Measurements from ENCODE around the gene ERG28.
"Not testable (repeated sequence)": the region's sequence is repeated elsewhere in the genome, so short reads cannot be mapped to it uniquely, and the experiment has no call there.

ERG28 gene

GRCh38 chr14:75660630-75661498 is at the start of gene ERG28, which contains the start of gene TTLL5:
Gene ERG28 (minus strand): TSS chr14:75660876. CDS start chr14:75657502, 3,374 bp downstream.
Gene TTLL5 (plus strand): TSS chr14:75661246. CDS start chr14:75663150, 1,904 bp downstream.
- peak; percentile 99 for DNase-seq

- DNase-seq: peak; percentile 62
Measured at GRCh38 chr14:75709207-75709812, 48.6 kb upstream of the ERG28 start.

- no peak for DNase-seq
Measured at GRCh38 chr14:75705014-75705413, 44.3 kb upstream of the ERG28 start.

GRCh38 chr14:75703467-75703866 is 42.8 kb upstream of the ERG28 start:
- no peak for DNase-seq

- no peak for DNase-seq
Measured at GRCh38 chr14:75702616-75703261, 42.1 kb upstream of the ERG28 start.

- no peak for DNase-seq
Measured at GRCh38 chr14:75702122-75702521, 41.4 kb upstream of the ERG28 start.

GRCh38 chr14:75700295-75700694 is 39.6 kb upstream of the ERG28 start:
- no peak for DNase-seq

- DNase-seq: no peak
Measured at GRCh38 chr14:75699331-75699730, 38.7 kb upstream of the ERG28 start.

- DNase-seq: no peak
Measured at GRCh38 chr14:75697918-75698317, 37.2 kb upstream of the ERG28 start.

GRCh38 chr14:75697386-75697785 is 36.7 kb upstream of the ERG28 start:
- no peak for DNase-seq

GRCh38 chr14:75695025-75695424 is 34.3 kb upstream of the ERG28 start:
- DNase-seq: not testable (repeated sequence)

- no peak for DNase-seq
Measured at GRCh38 chr14:75690010-75690409, 29.3 kb upstream of the ERG28 start.

- no peak for DNase-seq
Measured at GRCh38 chr14:75689012-75689411, 28.3 kb upstream of the ERG28 start.

- DNase-seq: no peak
Measured at GRCh38 chr14:75685910-75686309, 25.2 kb upstream of the ERG28 start.

- no peak for DNase-seq
Measured at GRCh38 chr14:75675265-75675960, 14.7 kb upstream of the ERG28 start.

GRCh38 chr14:75673345-75674035 is 12.8 kb upstream of the ERG28 start:
- DNase-seq: no peak

- DNase-seq: no peak
Measured at GRCh38 chr14:75672605-75673192, 12.0 kb upstream of the ERG28 start.

GRCh38 chr14:75667099-75667765 is 6.6 kb upstream of the ERG28 start:
- DNase-seq: no peak

GRCh38 chr14:75662966-75663365 is 2.3 kb upstream of the ERG28 start:
- no peak for DNase-seq

GRCh38 chr14:75661499-75661814 is 781 bp upstream of the ERG28 start:
- peak; percentile 52 for DNase-seq

- no peak for DNase-seq
Measured at GRCh38 chr14:75660238-75660629, 442 bp downstream of the ERG28 start.

- no peak for DNase-seq
Measured at GRCh38 chr14:75658957-75659356, 1.7 kb downstream of the ERG28 start.
